ENCODE data around the gene TMIGD2. TPM values are rescaled to one million over a fixed set of nuclear protein-coding genes. Genes with fewer than 3 reads are reported as not detected.

Gene TMIGD2
- total RNA-seq, 3 donors from 2014 or later = not detected

GRCh38 chr19:4342314-4342614 lies 40.1 kb upstream of the TMIGD2 start:
- TF ChIP-seq POLR2AphosphoS5 (IDR thresholded peaks at IDR 0.05) (no peak), POLR2A (IDR thresholded peaks at IDR 0.05) (no peak), CTCF (IDR thresholded peaks at IDR 0.05) (no peak)
- Histone ChIP-seq H3K4me3 (peak overlapping the region; percentile 59 to 84 (median 64)), H3K36me3 (no peaks in the 10 kb centered on the region), H3K9me3 (no peaks in the 10 kb centered on the region), H3K27ac (peak overlapping the region; percentile 88 to 90), H3K4me1 (peaks cover 0 to 5% of the 10 kb centered on the region in 2 donors), H3K27me3 (no peaks in the 10 kb centered on the region)
- intact Hi-C loops (cut with DNase I; ENCODE audit: low total_unique reads) = no loop called here
- DNase-seq (ENCODE audit: low spot score in 2 of 2) = no peak

GRCh38 chr19:4338441-4339355 lies 36.5 kb upstream of the TMIGD2 start, which contains the start of gene STAP2:
TSS of gene STAP2 (minus strand) at chr19:4338827. CDS start at chr19:4338753, 74 bp downstream.
- DNase-seq (ENCODE audit: low spot score in 2 of 2) = peak; percentile 77 to 79
- TF ChIP-seq POLR2AphosphoS5 (IDR thresholded peaks at IDR 0.05) = peak in 1 of 3 donors; percentile 34
- no peak for TF ChIP-seq CTCF (IDR thresholded peaks at IDR 0.05)
- intact Hi-C loops (cut with DNase I; ENCODE audit: low total_unique reads) = loop anchor here (5.0 kb wide), 1 partner anchor 81 kb away; no protein-coding TSS in a partner anchor
- Histone ChIP-seq H3K36me3 (no peaks in the 10 kb centered on the region), H3K27me3 (no peaks in the 10 kb centered on the region), H3K4me1 (no peaks in the 10 kb centered on the region), H3K9me3 (no peaks in the 10 kb centered on the region), H3K27ac (peak within 1 kb of the TSS; percentile 88 to 93), H3K4me3 (peak within 1 kb of the TSS; percentile 48 to 77 (median 63))

- Histone ChIP-seq H3K27me3 (no peaks in the 10 kb centered on the region), H3K9me3 (no peaks in the 10 kb centered on the region), H3K36me3 (no peaks in the 10 kb centered on the region), H3K27ac (peak overlapping the region; percentile 88 to 93), H3K4me3 (peak overlapping the region; percentile 48 to 77 (median 63)), H3K4me1 (no peaks in the 10 kb centered on the region)
- intact Hi-C loops (cut with DNase I; ENCODE audit: low total_unique reads) = loop anchor here (5.0 kb wide), 1 partner anchor 81 kb away; no protein-coding TSS in a partner anchor
- TF ChIP-seq POLR2A (IDR thresholded peaks at IDR 0.05) (no peak), POLR2AphosphoS5 (IDR thresholded peaks at IDR 0.05) (no peak), CTCF (IDR thresholded peaks at IDR 0.05) (no peak)
- peak in 1 of 2 donors; percentile 32 for DNase-seq (ENCODE audit: low spot score in 2 of 2)
These were observed 35.8 kb upstream of the TMIGD2 start for GRCh38 chr19:4337906-4338440.

- Histone ChIP-seq H3K9me3 (no peaks in the 10 kb centered on the region), H3K27ac (no peak overlapping the region), H3K4me1 (no peaks in the 10 kb centered on the region), H3K4me3 (no peak overlapping the region), H3K27me3 (no peaks in the 10 kb centered on the region), H3K36me3 (no peaks in the 10 kb centered on the region)
- no peak for DNase-seq (ENCODE audit: low spot score in 2 of 2)
- TF ChIP-seq CTCF (IDR thresholded peaks at IDR 0.05) (no peak), POLR2AphosphoS5 (IDR thresholded peaks at IDR 0.05) (no peak), POLR2A (IDR thresholded peaks at IDR 0.05) (no peak)
- intact Hi-C loops (cut with DNase I; ENCODE audit: low total_unique reads) = loop anchor here (5.0 kb wide), 1 partner anchor 78 kb away; no protein-coding TSS in a partner anchor
These were observed 32.9 kb upstream of the TMIGD2 start for GRCh38 chr19:4334929-4335570.

Measured in breast epithelium (tissue), 4 donors.